Activated CD4-positive, alpha-beta T cell treated with anti-CD3 and anti-CD28 coated beads, Interleukin-2, amount 50 U/mL, for 1 hour (primary cell): ENCODE data around the gene UNC80.

Source experiments
- DNase-seq: peaks from one replicate; pipeline ENCODE4 v3.0.0-alpha.2; 2020

The UNC80 gene

GRCh38 chr2:210038078-210038477 lies 266.4 kb downstream of the UNC80 start:
- no peak for DNase-seq

- no peak for DNase-seq
Observed at GRCh38 chr2:210046851-210047500, 275.3 kb downstream of the UNC80 start.
